ENCODE results near the gene MAGOHB.
"Not testable (repeated sequence)": the region's sequence is repeated elsewhere in the genome, so short reads cannot be mapped to it uniquely, and the experiment has no call there.

MAGOHB gene

GRCh38 chr12:10614056-10614370 is 604 bp upstream of the MAGOHB start:
- DNase-seq (ENCODE audit: low spot score) = no peak
- no peak for TF ChIP-seq CTCF (IDR thresholded peaks at IDR 0.05; ENCODE audit: extremely low read depth, missing control alignments)

- DNase-seq (ENCODE audit: low spot score) = no peak
- TF ChIP-seq CTCF (IDR thresholded peaks at IDR 0.05; ENCODE audit: extremely low read depth, missing control alignments) = no peak
Observed at GRCh38 chr12:10612984-10613348, 443 bp downstream of the MAGOHB start.

- no peak for DNase-seq (ENCODE audit: low spot score)
- no peak for TF ChIP-seq CTCF (IDR thresholded peaks at IDR 0.05; ENCODE audit: extremely low read depth, missing control alignments)
Observed at GRCh38 chr12:10612110-10612509, 1.3 kb downstream of the MAGOHB start.

- DNase-seq (ENCODE audit: low spot score) = not testable (repeated sequence)
Observed at GRCh38 chr12:10611258-10611657, 2.2 kb downstream of the MAGOHB start.

GRCh38 chr12:10610188-10610587 is 3.2 kb downstream of the MAGOHB start:
- DNase-seq (ENCODE audit: low spot score) = no peak
- no peak for TF ChIP-seq CTCF (IDR thresholded peaks at IDR 0.05; ENCODE audit: extremely low read depth, missing control alignments)

GRCh38 chr12:10607885-10608458 is 5.4 kb downstream of the MAGOHB start:
- no peak for TF ChIP-seq CTCF (IDR thresholded peaks at IDR 0.05; ENCODE audit: extremely low read depth, missing control alignments)
- no peak for DNase-seq (ENCODE audit: low spot score)

GRCh38 chr12:10601860-10602259 is 11.5 kb downstream of the MAGOHB start:
- no peak for TF ChIP-seq CTCF (IDR thresholded peaks at IDR 0.05; ENCODE audit: extremely low read depth, missing control alignments)
- DNase-seq (ENCODE audit: low spot score) = no peak

GRCh38 chr12:10600988-10601387 is 12.4 kb downstream of the MAGOHB start:
- no peak for DNase-seq (ENCODE audit: low spot score)
- TF ChIP-seq CTCF (IDR thresholded peaks at IDR 0.05; ENCODE audit: extremely low read depth, missing control alignments) = no peak

All from GM20000 (cell line).